ENCODE data around the gene MAMDC2.

GRCh38 chr9:70066874-70067273 lies 23.2 kb downstream of the MAMDC2 start:
- TF ChIP-seq CTCF (IDR thresholded peaks at IDR 0.05; ENCODE audit: low read length) (no peak), EZH2 (optimal IDR thresholded peaks at IDR 0.05; ENCODE audit: low read depth, low read length) (no peak)
